Kidney (tissue), 14 donors: ENCODE results near the gene PRKN. TPM values are rescaled to one million over a fixed set of nuclear protein-coding genes. Genes with fewer than 3 reads are reported as not detected.

Source experiments
- DNase-seq, 5 donors: peaks; one replicate each; pipeline ENCODE4 v3.0.0-alpha.2; 2013 to 2020
- FAIRE-seq: peaks from 2 replicates; lab custom pipeline; 2012; peaks lifted over from hg19 to GRCh38; lab: Jason Lieb, UNC
- H3K27ac ChIP-seq, 2 donors: one replicate each; pipeline ENCODE4 v1.7.0; 2013; ENCODE audit warnings: low read depth in 2 of 2, low read length in 2 of 2, inconsistent platforms in 1 of 2
- H3K27me3 ChIP-seq: one replicate; pipeline ENCODE4 v1.7.1; 2013; ENCODE audit warnings: low read length, inconsistent platforms; ENCODE audit not compliant: control insufficient read depth, insufficient read depth
- H3K36me3 ChIP-seq, 3 donors: one replicate each; pipeline versions ENCODE4 v1.7.0 to v1.7.1; 2013; ENCODE audit warnings: low read length in 3 of 3, control low read depth in 1 of 3, inconsistent platforms in 1 of 3; ENCODE audit not compliant: insufficient read depth in 3 of 3, control insufficient read depth in 2 of 3
- H3K4me1 ChIP-seq, 3 donors: one replicate each; pipeline versions ENCODE4 v1.7.0 to v1.7.1; 2013; ENCODE audit warnings: low read length in 3 of 3, inconsistent platforms in 1 of 3, low read depth in 1 of 3; ENCODE audit not compliant: control insufficient read depth in 2 of 3, insufficient read depth in 2 of 3
- H3K4me3 ChIP-seq, 3 donors: one replicate each; pipeline versions ENCODE4 v1.7.0 to v1.8.1; 2013; ENCODE audit warnings: low read length in 3 of 3, control low read depth in 1 of 3, inconsistent platforms in 1 of 3
- H3K9ac ChIP-seq, 3 donors: one replicate each; pipeline versions ENCODE4 v1.7.0 to v1.7.1; 2013; ENCODE audit warnings: low read length in 3 of 3, control low read depth in 1 of 3, inconsistent platforms in 1 of 3
- H3K9me3 ChIP-seq, 3 donors: one replicate each; pipeline versions ENCODE4 v1.7.0 to v1.7.1; 2013; ENCODE audit warnings: low read length in 3 of 3, control low read depth in 1 of 3, inconsistent platforms in 1 of 3; ENCODE audit not compliant: control insufficient read depth in 2 of 3, insufficient read depth in 1 of 3
- CTCF ChIP-seq: IDR thresholded peaks from 3 replicates; pipeline ENCODE4 v1.5.1; 2012; ENCODE audit warnings: mild to moderate bottlenecking, moderate library complexity, borderline replicate concordance; ENCODE audit not compliant: insufficient read depth; ENCODE audit errors: extremely low read depth
- intact Hi-C: fragments of 100-400 bp; cut with DNase I; formaldehyde crosslinking; loops from one replicate; pipeline ENCODE4 v1.11.1; 2022
- polyA plus RNA-seq: library from polyadenylated mRNA; stranded (reverse); fragments of 350-450 nt; fragmentation: Illumina TruSeq; extraction: RNeasy Lipid Tissue Mini Kit (QIAGEN cat#74804); gene quantifications from one replicate; pipeline ENCODE4 v1.2.3, GENCODE V29; 2014; ENCODE audit warnings: low read depth, low replicate concordance; ENCODE audit not compliant: insufficient read depth
- total RNA-seq: library from RNA; stranded (reverse); fragmentation: NEBNext Ultra II Directional; extraction: Animal tissue kit (Norgen Biotek cat#: 25700); gene quantifications from one replicate; pipeline ENCODE4 v1.2.1, GENCODE V29; 2021
- donor health status: control.
- donor health status: control.
- donor health status: control.
- donor health status: control.
- donor health status: control.
- donor health status: DM: yes; HTN: yes; CAD: no.
- donor health status: Normal renal cell carcinoma (clear cell type).

Gene PRKN
- total and polyA plus RNA-seq, 2 donors from 2014 or later = 8.6 to 10.4 TPM

GRCh38 chr6:162226803-162227202 lies 500.8 kb downstream of the PRKN start:
- H3K4me3 ChIP-seq = no peak overlapping the region
- no peak for DNase-seq
- intact Hi-C loops = no loop called here
- no peaks in the 10 kb centered on the region for H3K9me3 ChIP-seq
- TF ChIP-seq CTCF = no peak
- no peaks in the 10 kb centered on the region for H3K4me1 ChIP-seq
- no peaks in the 10 kb centered on the region for H3K27me3 ChIP-seq
- H3K27ac ChIP-seq = no peak overlapping the region
- no peaks in the 10 kb centered on the region for H3K36me3 ChIP-seq
- H3K9ac ChIP-seq = no peak overlapping the region
- FAIRE-seq = no peak

GRCh38 chr6:162222521-162222920 lies 505.0 kb downstream of the PRKN start:
- H3K9me3 ChIP-seq = no peaks in the 10 kb centered on the region
- H3K36me3 ChIP-seq = no peaks in the 10 kb centered on the region
- no peaks in the 10 kb centered on the region for H3K4me1 ChIP-seq
- DNase-seq (no peak), FAIRE-seq (no peak)
- no peaks in the 10 kb centered on the region for H3K27me3 ChIP-seq
- intact Hi-C loops = no loop called here
- H3K27ac ChIP-seq = no peak overlapping the region
- no peak overlapping the region for H3K9ac ChIP-seq
- no peak overlapping the region for H3K4me3 ChIP-seq
- TF ChIP-seq CTCF = no peak

- no peaks in the 10 kb centered on the region for H3K36me3 ChIP-seq
- TF ChIP-seq CTCF = no peak
- no peak overlapping the region for H3K9ac ChIP-seq
- H3K27ac ChIP-seq = no peak overlapping the region
- no peaks in the 10 kb centered on the region for H3K9me3 ChIP-seq
- no peak for FAIRE-seq
- no peak overlapping the region for H3K4me3 ChIP-seq
- intact Hi-C loops = no loop called here
- H3K4me1 ChIP-seq = no peaks in the 10 kb centered on the region
- no peak for DNase-seq
- H3K27me3 ChIP-seq = no peaks in the 10 kb centered on the region
These were observed 506.7 kb downstream of the PRKN start for GRCh38 chr6:162220876-162221275.

- DNase-seq (no peak), FAIRE-seq (no peak)
- Histone ChIP-seq H3K27me3 (no peaks in the 10 kb centered on the region), H3K9me3 (no peaks in the 10 kb centered on the region), H3K27ac (no peak overlapping the region), H3K36me3 (no peaks in the 10 kb centered on the region), H3K4me1 (no peaks in the 10 kb centered on the region), H3K9ac (no peak overlapping the region), H3K4me3 (no peak overlapping the region)
- intact Hi-C loops = no loop called here
- no peak for TF ChIP-seq CTCF
These were observed 508.3 kb downstream of the PRKN start for GRCh38 chr6:162219266-162219665.
